ENCODE results near the gene CFAP410.

The CFAP410 gene

DNA sequence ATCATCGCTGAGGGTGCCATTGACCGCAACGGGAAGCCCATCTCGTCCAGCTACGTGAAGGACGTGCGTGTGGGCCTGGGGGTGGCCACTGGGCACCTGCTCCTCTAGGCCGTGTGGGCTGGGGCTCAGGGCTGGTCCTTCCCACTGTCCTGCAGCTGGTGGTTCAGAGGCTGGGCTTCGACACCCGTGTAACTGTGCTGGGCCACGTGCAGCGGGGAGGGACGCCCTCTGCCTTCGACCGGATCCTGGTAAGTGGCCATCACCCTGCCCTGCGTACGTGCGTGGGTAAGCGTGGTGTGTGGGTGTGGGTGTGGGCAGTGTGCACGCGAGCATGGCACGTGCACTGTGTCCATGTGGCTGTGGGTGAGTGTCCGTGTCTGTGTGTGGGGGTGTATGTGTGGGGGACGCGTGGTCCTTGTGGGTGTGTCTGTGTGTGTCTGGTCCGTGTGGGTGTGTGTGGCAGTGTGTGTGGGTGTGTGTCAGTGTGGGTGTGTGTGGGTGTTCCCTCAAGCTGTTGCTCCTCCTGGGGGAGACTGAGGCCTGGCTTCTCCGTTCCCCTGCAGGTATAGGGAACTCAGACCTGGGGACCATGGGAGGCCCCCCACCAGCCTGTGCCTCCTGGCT is 22.8 kb downstream of the CFAP410 start:
- H3K4me1 Mint-ChIP-seq, result no peaks in the 10 kb centered on the region
- no peak overlapping the region for H3K4me3 Mint-ChIP-seq
- peaks cover 6% of the 10 kb centered on the region for H3K36me3 Mint-ChIP-seq (ENCODE audit: low read depth)
- no peak for DNase-seq
- TF ChIP-seq, protein P1, sequence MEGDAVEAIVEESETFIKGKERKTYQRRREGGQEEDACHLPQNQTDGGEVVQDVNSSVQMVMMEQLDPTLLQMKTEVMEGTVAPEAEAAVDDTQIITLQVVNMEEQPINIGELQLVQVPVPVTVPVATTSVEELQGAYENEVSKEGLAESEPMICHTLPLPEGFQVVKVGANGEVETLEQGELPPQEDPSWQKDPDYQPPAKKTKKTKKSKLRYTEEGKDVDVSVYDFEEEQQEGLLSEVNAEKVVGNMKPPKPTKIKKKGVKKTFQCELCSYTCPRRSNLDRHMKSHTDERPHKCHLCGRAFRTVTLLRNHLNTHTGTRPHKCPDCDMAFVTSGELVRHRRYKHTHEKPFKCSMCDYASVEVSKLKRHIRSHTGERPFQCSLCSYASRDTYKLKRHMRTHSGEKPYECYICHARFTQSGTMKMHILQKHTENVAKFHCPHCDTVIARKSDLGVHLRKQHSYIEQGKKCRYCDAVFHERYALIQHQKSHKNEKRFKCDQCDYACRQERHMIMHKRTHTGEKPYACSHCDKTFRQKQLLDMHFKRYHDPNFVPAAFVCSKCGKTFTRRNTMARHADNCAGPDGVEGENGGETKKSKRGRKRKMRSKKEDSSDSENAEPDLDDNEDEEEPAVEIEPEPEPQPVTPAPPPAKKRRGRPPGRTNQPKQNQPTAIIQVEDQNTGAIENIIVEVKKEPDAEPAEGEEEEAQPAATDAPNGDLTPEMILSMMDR (IDR thresholded peaks at IDR 0.05), result no peak
- no peak overlapping the region for H3K27ac Mint-ChIP-seq
- H3K27me3 Mint-ChIP-seq (ENCODE audit: low read depth, poor library complexity), result no peaks in the 10 kb centered on the region
- no peaks in the 10 kb centered on the region for H3K9me3 Mint-ChIP-seq

DNA sequence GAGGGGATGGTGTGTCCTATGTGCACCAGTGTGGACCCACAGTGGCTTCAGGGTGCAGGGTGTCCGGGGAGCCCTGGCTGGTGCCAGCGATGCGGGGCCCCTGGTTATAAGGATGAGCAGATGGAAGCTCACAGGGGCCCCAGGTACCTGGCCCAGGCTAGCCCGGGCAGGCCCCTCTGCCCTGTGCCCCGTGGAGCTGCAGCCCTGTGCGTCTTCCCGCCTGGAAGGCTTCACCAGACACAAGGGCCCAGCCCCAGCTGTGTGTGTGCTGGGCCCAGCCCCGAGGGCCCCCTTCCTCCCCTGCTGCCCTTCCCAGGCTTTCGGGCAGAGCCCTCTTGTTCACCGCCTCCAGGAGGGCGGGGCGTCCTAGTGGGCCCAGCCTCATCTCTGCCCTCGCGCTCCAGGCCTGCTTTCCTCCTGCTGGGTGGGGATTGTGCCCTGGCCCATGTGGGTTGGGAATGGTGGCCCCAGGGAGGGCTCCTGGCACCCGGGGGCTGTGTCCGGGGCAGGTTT is 23.4 kb downstream of the CFAP410 start:
- H3K4me1 Mint-ChIP-seq, result no peaks in the 10 kb centered on the region
- no peaks in the 10 kb centered on the region for H3K9me3 Mint-ChIP-seq
- peaks cover 12% of the 10 kb centered on the region for H3K36me3 Mint-ChIP-seq (ENCODE audit: low read depth)
- no peak overlapping the region for H3K4me3 Mint-ChIP-seq
- no peak for DNase-seq
- H3K27me3 Mint-ChIP-seq (ENCODE audit: low read depth, poor library complexity), result no peaks in the 10 kb centered on the region
- no peak overlapping the region for H3K27ac Mint-ChIP-seq
- TF ChIP-seq, protein P1 (IDR thresholded peaks at IDR 0.05), result no peak

DNA sequence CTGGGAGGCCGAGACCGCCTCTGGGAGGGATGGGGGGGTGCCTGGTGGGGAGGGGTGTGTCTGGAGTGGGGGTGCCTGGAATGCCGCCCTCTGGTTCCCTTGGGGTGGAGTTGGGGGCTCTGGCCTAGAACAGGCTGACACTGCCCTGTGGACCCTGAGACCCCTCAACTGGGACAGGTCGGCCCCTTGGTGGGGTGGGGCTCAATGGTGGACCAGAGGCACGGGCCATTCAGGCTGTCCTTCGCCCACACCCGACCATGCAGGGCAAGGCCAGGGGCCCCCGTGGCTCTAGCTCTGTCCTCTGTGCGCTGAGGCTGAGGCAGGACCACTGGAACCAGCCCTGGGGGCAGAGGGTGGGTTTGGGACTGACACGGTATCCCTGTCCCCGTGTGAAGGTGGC is 24.6 kb downstream of the CFAP410 start:
- no peaks in the 10 kb centered on the region for H3K27me3 Mint-ChIP-seq (ENCODE audit: low read depth, poor library complexity)

DNA sequence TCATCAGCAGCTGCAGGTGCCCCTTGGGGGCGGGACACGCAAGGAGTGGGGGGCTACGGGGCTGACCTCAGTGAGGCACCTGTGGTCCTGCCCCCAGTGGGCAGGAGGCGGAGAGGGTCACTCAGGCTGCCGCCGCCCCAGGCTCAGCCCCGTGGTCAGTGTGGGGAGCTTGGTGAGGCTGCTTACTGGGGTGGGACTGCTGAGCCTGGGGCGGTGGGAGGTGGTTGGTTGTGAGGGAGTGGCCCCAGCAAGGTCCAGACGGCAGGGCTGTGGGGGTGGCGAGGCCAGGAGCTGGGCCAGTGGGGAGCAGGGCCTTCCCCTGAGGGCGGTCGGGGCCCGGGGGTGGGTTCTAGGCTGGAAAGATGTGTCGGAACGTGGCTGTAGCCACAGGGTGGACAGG is 25.1 kb downstream of the CFAP410 start:
- TF ChIP-seq, protein P1 (IDR thresholded peaks at IDR 0.05), result no peak
- no peak overlapping the region for H3K27ac Mint-ChIP-seq

More for the DNA sequence above, 24.6 kb downstream of the CFAP410 start:
- H3K36me3 Mint-ChIP-seq (ENCODE audit: low read depth), result peaks cover 12% of the 10 kb centered on the region
- no peak for DNase-seq
- H3K4me3 Mint-ChIP-seq, result no peak overlapping the region
- TF ChIP-seq, protein P1 (IDR thresholded peaks at IDR 0.05), result no peak
- no peaks in the 10 kb centered on the region for H3K4me1 Mint-ChIP-seq
- H3K9me3 Mint-ChIP-seq, result no peaks in the 10 kb centered on the region
- H3K27ac Mint-ChIP-seq, result no peak overlapping the region

DNA sequence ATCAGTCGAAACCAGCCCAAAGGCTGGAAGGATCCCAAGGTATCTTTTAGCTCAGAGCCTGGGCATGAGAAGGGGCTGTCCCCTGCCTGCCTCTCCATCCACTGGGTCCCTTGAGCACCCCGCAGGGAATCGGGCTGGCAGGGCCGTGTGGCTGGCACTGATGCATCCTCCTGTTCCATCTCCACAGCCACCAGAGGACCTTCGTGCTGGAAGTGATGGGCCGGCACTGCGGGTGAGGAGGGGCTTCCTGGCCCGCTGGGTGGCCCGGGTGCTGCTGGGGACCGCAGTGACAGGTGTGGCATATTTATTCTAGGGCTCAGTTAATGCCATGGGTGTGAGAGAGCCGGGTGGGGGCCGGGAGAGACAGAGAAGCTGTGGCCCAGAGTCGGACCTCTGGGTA is 25.7 kb downstream of the CFAP410 start:
- H3K36me3 Mint-ChIP-seq (ENCODE audit: low read depth), result peaks cover 12% of the 10 kb centered on the region
- no peak overlapping the region for H3K4me3 Mint-ChIP-seq
- H3K27ac Mint-ChIP-seq, result no peak overlapping the region
- TF ChIP-seq, protein P1 (IDR thresholded peaks at IDR 0.05), result no peak
- no peaks in the 10 kb centered on the region for H3K4me1 Mint-ChIP-seq
- no peaks in the 10 kb centered on the region for H3K9me3 Mint-ChIP-seq
- no peak for DNase-seq
- H3K27me3 Mint-ChIP-seq (ENCODE audit: low read depth, poor library complexity), result no peaks in the 10 kb centered on the region

More for the DNA sequence above, 25.1 kb downstream of the CFAP410 start:
- Mint-ChIP-seq H3K36me3 (ENCODE audit: low read depth) (peaks cover 12% of the 10 kb centered on the region), H3K9me3 (no peaks in the 10 kb centered on the region), H3K4me3 (no peak overlapping the region), H3K27me3 (ENCODE audit: low read depth, poor library complexity) (no peaks in the 10 kb centered on the region), H3K4me1 (no peaks in the 10 kb centered on the region)
- DNase-seq, result no peak

DNA sequence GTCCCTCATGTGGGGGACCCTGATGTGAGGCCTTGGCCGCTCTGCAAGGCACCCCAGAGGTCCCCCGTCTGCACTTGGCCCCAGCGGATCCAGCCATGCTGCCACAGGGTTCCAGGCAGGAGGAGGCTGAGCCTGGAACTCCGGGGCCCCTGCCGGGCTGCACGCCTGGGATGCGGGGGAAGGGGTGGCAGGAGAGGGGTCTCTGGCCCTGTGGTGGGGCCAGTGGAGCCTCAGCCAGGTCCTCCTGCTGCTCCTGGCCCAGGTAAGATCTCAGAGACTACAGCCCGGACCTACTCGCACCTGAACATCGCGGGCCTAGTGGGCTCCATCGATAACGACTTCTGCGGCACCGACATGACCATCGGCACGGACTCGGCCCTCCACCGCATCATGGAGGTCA is 26.5 kb downstream of the CFAP410 start:
- H3K27me3 Mint-ChIP-seq (ENCODE audit: low read depth, poor library complexity), result no peaks in the 10 kb centered on the region
- H3K4me3 Mint-ChIP-seq, result no peak overlapping the region
- no peak overlapping the region for H3K27ac Mint-ChIP-seq
- H3K4me1 Mint-ChIP-seq, result peaks cover 6% of the 10 kb centered on the region
- no peaks in the 10 kb centered on the region for H3K9me3 Mint-ChIP-seq
- no peak for DNase-seq
- TF ChIP-seq, protein P1 (IDR thresholded peaks at IDR 0.05), result no peak
- peaks cover 12% of the 10 kb centered on the region for H3K36me3 Mint-ChIP-seq (ENCODE audit: low read depth)

Data from nephron progenitor cell (in vitro differentiated cells).